Muscle of leg (tissue), 11 donors: ENCODE results near the gene ARIH2. TPM values are rescaled to one million over a fixed set of nuclear protein-coding genes. Genes with fewer than 3 reads are reported as not detected.
"Not testable (repeated sequence)": the region's sequence is repeated elsewhere in the genome, so short reads cannot be mapped to it uniquely, and the experiment has no call there.

Experiments
- DNase-seq: peaks from one replicate; pipeline ENCODE4 v3.0.0; 2013
- H3K27ac ChIP-seq: one replicate; pipeline ENCODE4 v1.5.1; 2013; ENCODE audit warnings: mild to moderate bottlenecking, low read length, control low read depth
- H3K27me3 ChIP-seq: one replicate; pipeline ENCODE4 v1.6.1; 2013; ENCODE audit warnings: low read length; ENCODE audit not compliant: control insufficient read depth, insufficient read depth
- H3K36me3 ChIP-seq: one replicate; pipeline ENCODE4 v1.6.1; 2013; ENCODE audit warnings: low read length; ENCODE audit not compliant: control insufficient read depth, insufficient read depth
- H3K4me1 ChIP-seq: one replicate; pipeline ENCODE4 v1.6.1; 2013; ENCODE audit warnings: low read length; ENCODE audit not compliant: control insufficient read depth, insufficient read depth
- H3K4me3 ChIP-seq: one replicate; pipeline ENCODE4 v1.5.1; 2013; ENCODE audit warnings: low read length, control low read depth
- H3K9me3 ChIP-seq: replicated peaks from 2 replicates; pipeline ENCODE4 v1.6.1; 2013; ENCODE audit warnings: low read depth, low read length; ENCODE audit not compliant: control insufficient read depth
- WGBS: methylation state at CpG from one replicate; pipeline ENCODE4 v1.1.5; 2013; ENCODE audit warnings: missing lambda C conversion rate; ENCODE audit not compliant: insufficient coverage; 5-methylcytosine and 5-hydroxymethylcytosine counted together
- polyA plus RNA-seq, 8 donors: library from polyadenylated mRNA; unstranded; fragments of 120-200 nt; gene quantifications; one replicate each; pipeline versions ENCODE4 v1.2.1 to v1.2.3, GENCODE V29; 2013; ENCODE audit warnings: inconsistent platforms in 1 of 8, low replicate concordance in 1 of 8; ENCODE audit not compliant: insufficient read length in 8 of 8, insufficient read depth in 1 of 8
- total RNA-seq: library from RNA; stranded (reverse); fragments of 120-200 nt; gene quantifications from one replicate; pipeline ENCODE4 v1.2.4, GENCODE V29; 2013

Gene ARIH2
- total and polyA plus RNA-seq, 9 donors: 45.6 to 61.5 (median 51.8) TPM

GRCh38 chr3:48896936-48897335, 21.7 kb upstream of the ARIH2 start:
- no peaks in the 10 kb centered on the region for H3K36me3 ChIP-seq
- H3K4me1 ChIP-seq: peaks cover 13% of the 10 kb centered on the region
- WGBS: 93% methylated on average over 2 of the region's 2 CpGs
- H3K9me3 ChIP-seq: no peaks in the 10 kb centered on the region
- no peak overlapping the region for H3K4me3 ChIP-seq
- no peaks in the 10 kb centered on the region for H3K27me3 ChIP-seq
- peak; percentile 2 for DNase-seq
- H3K27ac ChIP-seq: no peak overlapping the region

GRCh38 chr3:48897460-48898376, 20.9 kb upstream of the ARIH2 start:
- H3K4me3 ChIP-seq: peak overlapping the region; percentile 83
- no peaks in the 10 kb centered on the region for H3K27me3 ChIP-seq
- DNase-seq: peak; percentile 4
- peak overlapping the region; percentile 80 for H3K27ac ChIP-seq
- H3K36me3 ChIP-seq: no peaks in the 10 kb centered on the region
- H3K9me3 ChIP-seq: no peaks in the 10 kb centered on the region
- peaks cover 13% of the 10 kb centered on the region for H3K4me1 ChIP-seq
- WGBS: 35% methylated on average over 7 of the region's 17 CpGs

GRCh38 chr3:48898383-48899234, 20.0 kb upstream of the ARIH2 start, which contains the start of gene SLC25A20:
SLC25A20 (minus strand) TSS chr3:48898882; CDS start chr3:48898794, 88 bp downstream.
- Histone ChIP-seq H3K36me3 (no peaks in the 10 kb centered on the region), H3K4me1 (peaks cover 13% of the 10 kb centered on the region), H3K4me3 (peak within 1 kb of the TSS; percentile 83), H3K27ac (peak within 1 kb of the TSS; percentile 80), H3K9me3 (no peaks in the 10 kb centered on the region), H3K27me3 (no peaks in the 10 kb centered on the region)
- WGBS: under 1% methylated on average over 49 of the region's 54 CpGs
- DNase-seq: peak; percentile 91

GRCh38 chr3:48899273-48899672, 19.4 kb upstream of the ARIH2 start:
- no peaks in the 10 kb centered on the region for H3K27me3 ChIP-seq
- DNase-seq: peak; percentile 3
- H3K4me3 ChIP-seq: peak overlapping the region; percentile 83
- no peaks in the 10 kb centered on the region for H3K9me3 ChIP-seq
- H3K36me3 ChIP-seq: no peaks in the 10 kb centered on the region
- 64% methylated on average over 3 of the region's 4 CpGs for WGBS
- H3K4me1 ChIP-seq: peaks cover 13% of the 10 kb centered on the region
- peak overlapping the region; percentile 80 for H3K27ac ChIP-seq

GRCh38 chr3:48907026-48907425, 11.6 kb upstream of the ARIH2 start:
- H3K4me3 ChIP-seq, H3K27ac ChIP-seq, H3K9me3 ChIP-seq, H3K36me3 ChIP-seq, H3K4me1 ChIP-seq, H3K27me3 ChIP-seq, DNase-seq: not testable (repeated sequence)
- WGBS: 85% methylated on average over 7 of the region's 13 CpGs

- Histone ChIP-seq H3K27me3 (no peaks in the 10 kb centered on the region), H3K36me3 (peaks cover 4% of the 10 kb centered on the region)
- no CpG with 5 or more reads among the region's 1 CpG for WGBS
Measured at GRCh38 chr3:48915296-48915695, 3.3 kb upstream of the ARIH2 start.

GRCh38 chr3:48919215-48920138, 835 bp downstream of the ARIH2 start:
- H3K27me3 ChIP-seq: no peaks in the 10 kb centered on the region
- under 1% methylated on average over 44 of the region's 54 CpGs for WGBS
- H3K4me3 ChIP-seq: peak overlapping the region; percentile 53
- no peaks in the 10 kb centered on the region for H3K9me3 ChIP-seq
- peak overlapping the region; percentile 92 for H3K27ac ChIP-seq
- H3K4me1 ChIP-seq: peaks cover 18% of the 10 kb centered on the region
- DNase-seq: peak; percentile 65
- peaks cover 24% of the 10 kb centered on the region for H3K36me3 ChIP-seq

More at GRCh38 chr3:48915296-48915695, 3.3 kb upstream of the ARIH2 start:
- H3K9me3 ChIP-seq: no peaks in the 10 kb centered on the region
- H3K27ac ChIP-seq: no peak overlapping the region
- no peak for DNase-seq
- H3K4me3 ChIP-seq: no peak overlapping the region
- H3K4me1 ChIP-seq: peaks cover 14% of the 10 kb centered on the region

GRCh38 chr3:48926425-48927392, 8.1 kb downstream of the ARIH2 start:
- no peak overlapping the region for H3K27ac ChIP-seq
- H3K4me1 ChIP-seq: no peaks in the 10 kb centered on the region
- peaks cover 50% of the 10 kb centered on the region for H3K36me3 ChIP-seq
- no peak for DNase-seq
- H3K4me3 ChIP-seq: no peak overlapping the region
- WGBS: 96% methylated on average over 5 of the region's 11 CpGs
- H3K27me3 ChIP-seq: no peaks in the 10 kb centered on the region
- no peaks in the 10 kb centered on the region for H3K9me3 ChIP-seq

- Histone ChIP-seq H3K27ac (no peak overlapping the region), H3K27me3 (no peaks in the 10 kb centered on the region), H3K4me1 (no peaks in the 10 kb centered on the region), H3K36me3 (peaks cover 50% of the 10 kb centered on the region), H3K4me3 (no peak overlapping the region), H3K9me3 (peaks cover 2% of the 10 kb centered on the region)
- no peak for DNase-seq
- no CpG with 5 or more reads among the region's 2 CpGs for WGBS
Measured at GRCh38 chr3:48927928-48928327, 9.3 kb downstream of the ARIH2 start.
